GM23338 (cell line): ENCODE data around the gene HACD2. TPM values are rescaled to one million over a fixed set of nuclear protein-coding genes. Genes with fewer than 3 reads are reported as not detected.

Experiments
- ATAC-seq: fragments of 200-7000 bp; cut with Tn5 transposase; 3 replicates; pipeline ENCODE4 v1.9.1; 2020
- DNase-seq: peaks from one replicate; pipeline ENCODE4 v3.0.0-alpha.2; 2015; ENCODE audit warnings: low spot score
- H2AFZ ChIP-seq: fragments of 200-600 bp; sonication (generic); 2 replicates; pipeline ENCODE4 v1.8.0; 2016; ENCODE audit warnings: antibody characterized with exemption, mild to moderate bottlenecking, moderate library complexity
- H3F3A ChIP-seq: fragments of 200-600 bp; sonication (generic); replicated peaks from 2 replicates; pipeline ENCODE4 v1.8.0; 2017; ENCODE audit warnings: antibody characterized with exemption, mixed run types, low read depth
- H3K27ac ChIP-seq: fragments of 200-600 bp; sonication (generic); 2 replicates; pipeline ENCODE4 v1.6.1; 2016; ENCODE audit warnings: low read depth
- H3K27me3 ChIP-seq: fragments of 200-600 bp; sonication (generic); 2 replicates; pipeline ENCODE4 v1.8.0; 2016; ENCODE audit warnings: mild to moderate bottlenecking, mixed run types, moderate library complexity; ENCODE audit not compliant: insufficient read depth
- H3K36me3 ChIP-seq: fragments of 200-600 bp; sonication (generic); 2 replicates; pipeline ENCODE4 v1.8.0; 2016; ENCODE audit warnings: mild to moderate bottlenecking; ENCODE audit not compliant: insufficient read depth
- H3K4me1 ChIP-seq: fragments of 200-600 bp; sonication (generic); 2 replicates; pipeline ENCODE4 v1.8.0; 2016; ENCODE audit warnings: mild to moderate bottlenecking, moderate library complexity; ENCODE audit not compliant: insufficient read depth
- H3K4me2 ChIP-seq: fragments of 200-600 bp; sonication (generic); 2 replicates; pipeline ENCODE4 v1.7.1; 2017; ENCODE audit warnings: mixed run types
- H3K4me3 ChIP-seq: fragments of 200-600 bp; sonication (generic); 2 replicates; pipeline ENCODE4 v1.6.1; 2016; ENCODE audit warnings: mixed run types
- H3K79me2 ChIP-seq: fragments of 200-600 bp; sonication (generic); replicated peaks from 2 replicates; pipeline ENCODE4 v1.8.0; 2017; ENCODE audit warnings: mild to moderate bottlenecking; ENCODE audit not compliant: insufficient read depth
- H3K9me2 ChIP-seq: fragments of 200-600 bp; sonication (generic); 2 replicates; pipeline ENCODE4 v1.8.0; 2017; ENCODE audit not compliant: insufficient read depth
- H4K20me1 ChIP-seq: fragments of 200-600 bp; sonication (generic); replicated peaks from 2 replicates; pipeline ENCODE4 v1.8.0; 2017; ENCODE audit warnings: mild to moderate bottlenecking; ENCODE audit not compliant: insufficient read depth
- H3K27ac Mint-ChIP-seq: 2 replicates; pipeline ENCODE4 v1.8.0; 2020; ENCODE audit warnings: inconsistent platforms, mild to moderate bottlenecking, moderate library complexity, mixed read lengths
- H3K27me3 Mint-ChIP-seq: 3 replicates; pipeline ENCODE4 v1.8.0; 2022; ENCODE audit warnings: low read depth, mild to moderate bottlenecking, moderate library complexity, mixed read lengths, inconsistent platforms; ENCODE audit not compliant: insufficient read depth, poor library complexity
- H3K36me3 Mint-ChIP-seq: 3 replicates; pipeline ENCODE4 v1.8.0; 2021; ENCODE audit warnings: low read depth, mild to moderate bottlenecking, inconsistent platforms, moderate library complexity, mixed read lengths
- H3K4me1 Mint-ChIP-seq: 3 replicates; pipeline ENCODE4 v1.8.0; 2020; ENCODE audit warnings: mild to moderate bottlenecking, inconsistent platforms, mixed read lengths
- H3K4me3 Mint-ChIP-seq: 3 replicates; pipeline ENCODE4 v1.8.0; 2021; ENCODE audit warnings: moderate library complexity, mild to moderate bottlenecking, inconsistent platforms, mixed read lengths
- H3K9me3 Mint-ChIP-seq: 3 replicates; pipeline ENCODE4 v1.8.0; 2020; ENCODE audit warnings: moderate library complexity, mild to moderate bottlenecking, inconsistent platforms, mixed read lengths
- CREB1 ChIP-seq: fragments of 250-450 bp; sonication (Bioruptor Pico); IDR thresholded peaks from 2 replicates; pipeline ENCODE4 v1.5.0; 2020; ENCODE audit warnings: low read depth, mild to moderate bottlenecking, moderate library complexity
- EZH2 ChIP-seq: fragments of 200-600 bp; sonication (generic); IDR thresholded peaks from one replicate; pipeline ENCODE4 v1.8.0; 2017; ENCODE audit warnings: antibody characterized with exemption, mild to moderate bottlenecking, low read depth; ENCODE audit not compliant: unreplicated experiment
- POLR2AphosphoS5 ChIP-seq: IDR thresholded peaks from 2 replicates; pipeline ENCODE4 v1.6.1; 2016; ENCODE audit warnings: antibody characterized with exemption, low read depth
- REST ChIP-seq: IDR thresholded peaks from one replicate; pipeline ENCODE4 v1.6.1; 2018; ENCODE audit warnings: antibody characterized with exemption; ENCODE audit not compliant: unreplicated experiment
- ZNF331 ChIP-seq: fragments of 250-450 bp; sonication (Bioruptor Pico); IDR thresholded peaks from 2 replicates; pipeline ENCODE4 v1.5.0; 2020; ENCODE audit warnings: low read depth, mild to moderate bottlenecking, moderate library complexity
- ZNF462 ChIP-seq: fragments of 250-450 bp; sonication (Bioruptor Pico); IDR thresholded peaks from 2 replicates; pipeline ENCODE4 v1.5.0; 2020; ENCODE audit warnings: mild to moderate bottlenecking, moderate library complexity
- polyA plus RNA-seq: library from polyadenylated mRNA; unstranded; fragments of >200 nt; fragmentation: Nextera tagmentation; extraction: Ambion mirVana; gene quantifications from 2 replicates; pipeline ENCODE4 v1.2.1, GENCODE V29; 2016
- total RNA-seq: library from RNA; depleted of rRNA; stranded (reverse); fragments of >200 nt; shearing (Covaris generic); gene quantifications from 2 replicates; pipeline ENCODE4 v1.2.3, GENCODE V29; 2014

The HACD2 gene
- total and polyA plus RNA-seq, 2 experiments from 2014 or later: 13.4 to 31.5 TPM

GRCh38 chr3:123449997-123450604 is 134.8 kb downstream of the HACD2 start:
- ATAC-seq (peak; percentile 49), DNase-seq (peak; percentile 84)
- peaks cover 36% of the 10 kb centered on the region for H3K27me3 Mint-ChIP-seq
- H3K4me2 ChIP-seq: peak overlapping the region; percentile 96
- H3F3A ChIP-seq: no peaks in the 10 kb centered on the region; the same call in 1 of the 2 replicates
- H4K20me1 ChIP-seq: 0 out of 2 replicates have a peak, but pooled peaks cover 10% of the 10 kb centered on the region
- H3K36me3 ChIP-seq: no peaks in the 10 kb centered on the region
- no peak overlapping the region for H3K27ac Mint-ChIP-seq
- H3K4me3 ChIP-seq: peak overlapping the region; percentile 75
- H3K36me3 Mint-ChIP-seq: peaks cover 3% of the 10 kb centered on the region; the same call in 1 of the 3 replicates
- H3K4me1 ChIP-seq: peaks cover 9% of the 10 kb centered on the region; the same call in 1 of the 2 replicates
- TF ChIP-seq EZH2: no peak
- TF ChIP-seq CREB1 (CRISPR knock-in tag): no peak
- 0 out of 2 replicates have a peak, but pooled peaks have one; percentile 22 for TF ChIP-seq POLR2AphosphoS5
- no peak overlapping the region for H3K27ac ChIP-seq
- no peaks in the 10 kb centered on the region; the same call in 1 of the 3 replicates for H3K9me3 Mint-ChIP-seq
- H3K4me1 Mint-ChIP-seq: peaks cover 21% of the 10 kb centered on the region
- H3K4me3 Mint-ChIP-seq: peak overlapping the region; percentile 69
- no peaks in the 10 kb centered on the region for H3K9me2 ChIP-seq
- H3K27me3 ChIP-seq: peaks cover 46% of the 10 kb centered on the region
- H3K79me2 ChIP-seq: no peaks in the 10 kb centered on the region
- peak overlapping the region; percentile 98 for H2AFZ ChIP-seq

- Histone ChIP-seq H3K4me1 (peaks cover 14% of the 10 kb centered on the region; the same call in 1 of the 2 replicates), H3F3A (no peaks in the 10 kb centered on the region; the same call in 1 of the 2 replicates), H3K4me2 (peak overlapping the region; percentile 96), H3K9me2 (no peaks in the 10 kb centered on the region), H2AFZ (peak overlapping the region; percentile 98), H3K36me3 (no peaks in the 10 kb centered on the region), H3K27ac (no peak overlapping the region), H3K79me2 (no peaks in the 10 kb centered on the region), H3K27me3 (peaks cover 46% of the 10 kb centered on the region), H4K20me1 (0 out of 2 replicates have a peak, but pooled peaks cover 10% of the 10 kb centered on the region), H3K4me3 (peak overlapping the region; percentile 75)
- peaks cover 3% of the 10 kb centered on the region; the same call in 1 of the 3 replicates for H3K36me3 Mint-ChIP-seq
- no peaks in the 10 kb centered on the region; the same call in 1 of the 3 replicates for H3K9me3 Mint-ChIP-seq
- peaks cover 36% of the 10 kb centered on the region for H3K27me3 Mint-ChIP-seq
- H3K4me3 Mint-ChIP-seq: peak overlapping the region; percentile 69
- H3K4me1 Mint-ChIP-seq: peaks cover 27% of the 10 kb centered on the region
- DNase-seq (peak; percentile 66), ATAC-seq (peak; percentile 41)
- no peak overlapping the region for H3K27ac Mint-ChIP-seq
- TF ChIP-seq POLR2AphosphoS5 (no peak), EZH2 (no peak), CREB1 (CRISPR knock-in tag) (no peak), REST (no peak), ZNF462 (CRISPR knock-in tag) (no peak), ZNF331 (CRISPR knock-in tag) (no peak)
Observed at GRCh38 chr3:123449102-123449996, 135.5 kb downstream of the HACD2 start.
